Neural cell (in vitro differentiated cells): ENCODE results near the gene SUGCT.

Source experiments
- CTCF ChIP-seq: fragments of 450-650 bp; IDR thresholded peaks from 2 replicates; pipeline ENCODE4 v1.5.1; 2014; ENCODE audit warnings: antibody characterized with exemption, mild to moderate bottlenecking, moderate library complexity; ENCODE audit not compliant: poor library complexity, severe bottlenecking
- EP300 ChIP-seq: fragments of 450-650 bp; conservative IDR thresholded peaks from 2 replicates; pipeline ENCODE4 v1.6.1; 2014; ENCODE audit warnings: antibody characterized with exemption, mild to moderate bottlenecking, moderate library complexity; ENCODE audit not compliant: poor library complexity, severe bottlenecking
- POLR2AphosphoS5 ChIP-seq: IDR thresholded peaks from 2 replicates; pipeline ENCODE4 v1.6.1; 2012
- RAD21 ChIP-seq: fragments of 450-650 bp; conservative IDR thresholded peaks from 2 replicates; pipeline ENCODE4 v1.6.1; 2014; ENCODE audit warnings: antibody characterized with exemption, mild to moderate bottlenecking, moderate library complexity
- TAF1 ChIP-seq: IDR thresholded peaks from 2 replicates; pipeline ENCODE4 v1.6.1; 2012; ENCODE audit warnings: low read depth

DNA sequence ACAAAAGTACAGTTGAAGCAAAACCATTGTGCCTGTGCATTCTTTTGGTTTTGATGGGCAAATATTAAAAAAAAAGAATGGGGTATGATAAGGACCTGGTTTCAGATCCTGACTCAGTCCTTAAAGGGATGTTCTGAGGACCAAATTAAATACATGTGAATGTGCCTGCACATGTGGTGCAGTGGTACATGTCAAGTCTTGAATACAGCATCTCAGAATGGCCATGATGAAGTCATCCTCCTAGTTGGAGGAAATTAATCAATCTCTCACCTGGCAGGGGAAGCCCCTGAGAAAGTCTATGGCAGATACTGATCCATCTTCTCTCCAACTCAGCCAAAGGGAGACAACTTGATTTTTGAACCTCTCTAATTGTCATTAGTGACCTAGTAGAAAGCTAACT lies 207.0 kb downstream of the SUGCT start:
- TF ChIP-seq EP300 (no peak), POLR2AphosphoS5 (no peak), CTCF (no peak), TAF1 (no peak), RAD21 (no peak)
